ENCODE data around the gene CAP2.

CAP2 gene

GRCh38 chr6:17588011-17588410 lies 194.6 kb downstream of the CAP2 start:
- DNase-seq, result no peak

- peak; percentile 82 for DNase-seq
These were observed 196.2 kb downstream of the CAP2 start for GRCh38 chr6:17589406-17590096.

GRCh38 chr6:17591287-17591686 lies 197.9 kb downstream of the CAP2 start:
- no peak for DNase-seq

- no peak for DNase-seq
These were observed 199.9 kb downstream of the CAP2 start for GRCh38 chr6:17593246-17593645.

GRCh38 chr6:17596085-17596484 lies 202.7 kb downstream of the CAP2 start:
- DNase-seq, result no peak

GRCh38 chr6:17599877-17600526 lies 206.6 kb downstream of the CAP2 start, which contains the start of gene FAM8A1:
Gene FAM8A1 (plus strand): TSS chr6:17600302. CDS start chr6:17600410, 108 bp downstream.
- peak; percentile 81 for DNase-seq

GRCh38 chr6:17600527-17601385 lies 207.4 kb downstream of the CAP2 start:
- DNase-seq, result no peak

- no peak for DNase-seq
These were observed 207.9 kb downstream of the CAP2 start for GRCh38 chr6:17601386-17601703.

- DNase-seq, result no peak
These were observed 209.5 kb downstream of the CAP2 start for GRCh38 chr6:17602888-17603287.

- no peak for DNase-seq
These were observed 213.2 kb downstream of the CAP2 start for GRCh38 chr6:17606606-17607005.

All from NCI-H226 (cell line).